K562 (cell line): ENCODE results near the gene MAP7D1. TPM values are rescaled to one million over a fixed set of nuclear protein-coding genes. Genes with fewer than 3 reads are reported as not detected.

ENCODE experiments used
- ARID1B ChIP-seq: fragments of 450-650 bp; IDR thresholded peaks from 2 replicates; pipeline ENCODE4 v1.6.1; 2016; ENCODE audit warnings: antibody characterized with exemption, mild to moderate bottlenecking, inconsistent platforms
- C11orf30 ChIP-seq: fragments of 450-650 bp; IDR thresholded peaks from 2 replicates; pipeline ENCODE4 v1.6.1; 2016; ENCODE audit warnings: low read depth, mild to moderate bottlenecking
- CBFB ChIP-seq: sonication (generic); formaldehyde crosslinking; IDR thresholded peaks from 2 replicates; pipeline ENCODE4 v1.4.0; 2020; ENCODE audit warnings: mild to moderate bottlenecking, missing genetic modification reagents
- CC2D1A ChIP-seq: fragments of 450-650 bp; IDR thresholded peaks from 2 replicates; pipeline ENCODE4 v1.6.1; 2017; ENCODE audit warnings: mild to moderate bottlenecking
- CEBPG ChIP-seq, 3 experiments: fragments of 200-800 bp in 1 of 3; sonication (Bioruptor generic) in 1 of 3; sonication (generic) in 1 of 3; formaldehyde crosslinking in 1 of 3; IDR thresholded peaks in 2 of 3; conservative IDR thresholded peaks in 1 of 3; 2 replicates each; pipeline versions ENCODE4 v1.6.1 to v1.8.0; 2016 to 2022; ENCODE audit warnings: missing compliant biosample characterization in 2 of 3, missing genetic modification characterization in 2 of 3, mild to moderate bottlenecking in 1 of 3, missing genetic modification reagents in 1 of 3
- CEBPZ ChIP-seq: fragments of 150-350 bp; IDR thresholded peaks from 2 replicates; pipeline ENCODE4 v1.6.1; 2014; ENCODE audit warnings: low read depth, mild to moderate bottlenecking, low read length, borderline replicate concordance
- CHD1 ChIP-seq: fragments of 200-600 bp; sonication (generic); IDR thresholded peaks from one replicate; pipeline ENCODE4 v1.6.1; 2012; ENCODE audit warnings: mild to moderate bottlenecking, moderate library complexity, low read length, inconsistent platforms
- FIP1L1 ChIP-seq: fragments of 200-400 bp; formaldehyde crosslinking; IDR thresholded peaks from 2 replicates; pipeline ENCODE4 v1.6.1; 2018; ENCODE audit warnings: mild to moderate bottlenecking, low read depth, low read length; ENCODE audit not compliant: poor library complexity, severe bottlenecking
- HMG20B ChIP-seq: fragments of 250-450 bp; sonication (Bioruptor Pico); IDR thresholded peaks from 2 replicates; pipeline ENCODE4 v1.5.0; 2021; ENCODE audit warnings: mild to moderate bottlenecking
- ILF3 ChIP-seq: fragments of 450-650 bp; IDR thresholded peaks from 2 replicates; pipeline ENCODE4 v1.6.1; 2018; ENCODE audit warnings: antibody characterized with exemption, mild to moderate bottlenecking, moderate library complexity, borderline replicate concordance
- JUN ChIP-seq, 2 experiments: sonication (generic) in 1 of 2; formaldehyde crosslinking in 1 of 2; IDR thresholded peaks; 2 replicates each; pipeline versions ENCODE4 v1.6.1 to v1.8.0; 2012 to 2022; ENCODE audit warnings: borderline replicate concordance in 2 of 2, mild to moderate bottlenecking in 2 of 2, improper control_type of control experiment in 1 of 2, low read depth in 1 of 2, low read length in 1 of 2, missing genetic modification reagents in 1 of 2
- MAX ChIP-seq: sonication (generic); formaldehyde crosslinking; IDR thresholded peaks from 2 replicates; pipeline ENCODE4 v1.9.0; 2022; ENCODE audit warnings: mild to moderate bottlenecking, missing genetic modification reagents
- MCM2 ChIP-seq: fragments of 450-650 bp; IDR thresholded peaks from 2 replicates; pipeline ENCODE4 v1.6.1; 2017; ENCODE audit warnings: low read depth, mild to moderate bottlenecking
- NFXL1 ChIP-seq: fragments of 450-650 bp; formaldehyde crosslinking; IDR thresholded peaks from 2 replicates; pipeline ENCODE4 v1.4.0; 2021; ENCODE audit warnings: mild to moderate bottlenecking
- NONO ChIP-seq, 2 experiments: fragments of 200-400 bp in 1 of 2; fragments of 450-650 bp in 1 of 2; formaldehyde crosslinking in 1 of 2; IDR thresholded peaks; 2 replicates each; pipeline ENCODE4 v1.6.1; 2017; ENCODE audit warnings: low read depth in 2 of 2, mild to moderate bottlenecking in 2 of 2, moderate library complexity in 2 of 2, low read length in 1 of 2
- RAD21 ChIP-seq, 2 experiments: fragments of 250-450 bp in 1 of 2; fragments of 450-650 bp in 1 of 2; sonication (Bioruptor Pico) in 1 of 2; formaldehyde crosslinking in 1 of 2; IDR thresholded peaks in 1 of 2; conservative IDR thresholded peaks in 1 of 2; 2 replicates each; pipeline versions ENCODE4 v1.4.0 to v1.8.0; 2020 to 2022; ENCODE audit warnings: mild to moderate bottlenecking in 2 of 2, moderate library complexity in 1 of 2
- SMAD4 ChIP-seq: fragments of 250-450 bp; sonication (Bioruptor Pico); conservative IDR thresholded peaks from 2 replicates; pipeline ENCODE4 v1.8.0; 2021; ENCODE audit warnings: inconsistent platforms, mild to moderate bottlenecking, moderate library complexity
- ZC3H8 ChIP-seq: fragments of 450-650 bp; IDR thresholded peaks from 2 replicates; pipeline ENCODE4 v1.6.1; 2017
- ZFX ChIP-seq: sonication (generic); formaldehyde crosslinking; IDR thresholded peaks from 2 replicates; pipeline ENCODE4 v1.8.0; 2022; ENCODE audit warnings: mild to moderate bottlenecking, missing genetic modification reagents, moderate library complexity
- ZNF347 ChIP-seq: fragments of 450-650 bp; formaldehyde crosslinking; IDR thresholded peaks from 2 replicates; pipeline ENCODE4 v1.4.0; 2020; ENCODE audit warnings: low read depth, mild to moderate bottlenecking, moderate library complexity
- polyA plus RNA-seq, 8 experiments: library from polyadenylated mRNA; depleted of rRNA in 4 of 8; stranded (reverse) in 5 of 8; unstranded in 3 of 8; fragments of >200 nt; fragmentation: Nextera tagmentation in 2 of 8; fragmentation: Illumina TruSeq in 1 of 8; extraction: Ambion mirVana in 2 of 8; extraction: Trizol in 1 of 8; gene quantifications; 2 replicates each; pipeline versions ENCODE4 v1.2.1 to v1.2.3, GENCODE V29; 2011 to 2014; ENCODE audit warnings: inconsistent platforms in 1 of 8, missing spikeins in 1 of 8
- total RNA-seq, 7 experiments: library from RNA; depleted of rRNA in 6 of 7; stranded (reverse); fragments of >200 nt in 6 of 7; fragmentation: Illumina TruSeq in 2 of 7; extraction: Trizol in 2 of 7; gene quantifications; 2 replicates each; pipeline versions ENCODE4 v1.2.1 to v1.2.3, GENCODE V29; 2011 to 2021; ENCODE audit warnings: low replicate concordance in 1 of 7
- TF ChIP-seq, protein P1 (sequence below), 2 experiments: IDR thresholded peaks; 2 replicates each; pipeline ENCODE4 v1.6.1; 2012; ENCODE audit warnings: improper control_type of control experiment in 2 of 2, low read depth in 2 of 2, low read length in 2 of 2, borderline replicate concordance in 1 of 2

Gene MAP7D1
- total and polyA plus RNA-seq, 9 of the 15 experiments (the other 6 are each of a cell fraction or from before 2014, with no cell fraction given), result 3.6 to 108 (median 34.5) TPM

GRCh38 chr1:36223381-36223995 is 67.5 kb downstream of the MAP7D1 start (continued):
- TF ChIP-seq CC2D1A (0 out of 2 replicates have a peak, but pooled peaks have one; percentile 12), MAX (CRISPR knock-in tag) (no peak), ZC3H8 (no peak), CEBPZ (0 out of 2 replicates have a peak, but pooled peaks have one; percentile 1), ZFX (CRISPR knock-in tag) (0 out of 2 replicates have a peak, but pooled peaks have one; percentile 56), RAD21 (CRISPR knock-in tag; conservative IDR thresholded peaks at IDR 0.05 in 1 of 2, IDR thresholded peaks at IDR 0.05 in 1 of 2) (no peak), ILF3 (no peak), ARID1B (0 out of 2 replicates have a peak, but pooled peaks have one; percentile 35), MCM2 (no peak), HMG20B (CRISPR knock-in tag) (no peak), NFXL1 (no peak), SMAD4 (CRISPR knock-in tag) (no peak), C11orf30 (no peak), JUN (IDR thresholded peaks at IDR 0.05; ENCODE audit: borderline replicate concordance, low read depth, low read length) (no peak; the same call in 1 of the 2 replicates), JUN (CRISPR knock-in tag; IDR thresholded peaks at IDR 0.05; ENCODE audit: borderline replicate concordance) (no peak), FIP1L1 (no peak), NONO (IDR thresholded peaks at IDR 0.05; ENCODE audit: low read depth in 2 of 2, low read length in 1 of 2) (0 out of 4 replicates have a peak, but pooled peaks of 1 of the 2 experiments have one; percentile 18), ZNF347 (CRISPR knock-in tag) (no peak), CEBPG (CRISPR knock-in tag; IDR thresholded peaks at IDR 0.05) (no peak), CEBPG (tag; conservative IDR thresholded peaks at IDR 0.05 in 1 of 2, IDR thresholded peaks at IDR 0.05 in 1 of 2) (no peak), CBFB (no peak), CHD1 (peak; percentile 56)
- TF ChIP-seq, protein P1, sequence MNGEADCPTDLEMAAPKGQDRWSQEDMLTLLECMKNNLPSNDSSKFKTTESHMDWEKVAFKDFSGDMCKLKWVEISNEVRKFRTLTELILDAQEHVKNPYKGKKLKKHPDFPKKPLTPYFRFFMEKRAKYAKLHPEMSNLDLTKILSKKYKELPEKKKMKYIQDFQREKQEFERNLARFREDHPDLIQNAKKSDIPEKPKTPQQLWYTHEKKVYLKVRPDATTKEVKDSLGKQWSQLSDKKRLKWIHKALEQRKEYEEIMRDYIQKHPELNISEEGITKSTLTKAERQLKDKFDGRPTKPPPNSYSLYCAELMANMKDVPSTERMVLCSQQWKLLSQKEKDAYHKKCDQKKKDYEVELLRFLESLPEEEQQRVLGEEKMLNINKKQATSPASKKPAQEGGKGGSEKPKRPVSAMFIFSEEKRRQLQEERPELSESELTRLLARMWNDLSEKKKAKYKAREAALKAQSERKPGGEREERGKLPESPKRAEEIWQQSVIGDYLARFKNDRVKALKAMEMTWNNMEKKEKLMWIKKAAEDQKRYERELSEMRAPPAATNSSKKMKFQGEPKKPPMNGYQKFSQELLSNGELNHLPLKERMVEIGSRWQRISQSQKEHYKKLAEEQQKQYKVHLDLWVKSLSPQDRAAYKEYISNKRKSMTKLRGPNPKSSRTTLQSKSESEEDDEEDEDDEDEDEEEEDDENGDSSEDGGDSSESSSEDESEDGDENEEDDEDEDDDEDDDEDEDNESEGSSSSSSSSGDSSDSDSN (IDR thresholded peaks at IDR 0.05; ENCODE audit: borderline replicate concordance in 1 of 2, low read depth in 2 of 2, low read length in 2 of 2), result 0 out of 4 replicates have a peak, but pooled peaks of 1 of the 2 experiments have one; percentile 47
